C4-2B (cell line): Measurements from ENCODE around the gene HNRNPK.

Experiments
- ZFX ChIP-seq: fragments of 450-650 bp; IDR thresholded peaks from 2 replicates; pipeline ENCODE4 v1.6.1; 2017
- TF ChIP-seq, protein P1 (sequence below): fragments of 450-650 bp; conservative IDR thresholded peaks from 2 replicates; pipeline ENCODE4 v1.5.1; 2017; ENCODE audit warnings: mild to moderate bottlenecking

DNA sequence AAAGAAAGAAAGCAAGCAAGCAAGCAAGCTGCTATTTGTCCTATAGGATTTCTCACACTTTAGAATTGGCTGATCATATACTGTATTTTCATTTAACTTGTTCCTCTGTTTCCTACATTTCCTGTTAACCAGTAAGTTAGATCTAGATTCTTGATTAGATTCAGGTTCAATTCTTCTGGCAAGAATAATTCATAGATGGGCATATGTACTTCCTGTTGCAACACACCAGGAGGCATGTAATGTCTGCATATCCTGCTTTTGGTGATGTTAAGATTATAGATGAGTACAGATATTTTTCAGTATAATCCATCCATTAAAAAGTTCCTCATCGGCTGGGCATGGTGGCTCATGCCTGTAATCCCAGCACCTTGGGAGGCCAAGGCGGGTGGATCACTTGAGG, 48.0 kb downstream of the HNRNPK start:
- TF ChIP-seq, protein P1, sequence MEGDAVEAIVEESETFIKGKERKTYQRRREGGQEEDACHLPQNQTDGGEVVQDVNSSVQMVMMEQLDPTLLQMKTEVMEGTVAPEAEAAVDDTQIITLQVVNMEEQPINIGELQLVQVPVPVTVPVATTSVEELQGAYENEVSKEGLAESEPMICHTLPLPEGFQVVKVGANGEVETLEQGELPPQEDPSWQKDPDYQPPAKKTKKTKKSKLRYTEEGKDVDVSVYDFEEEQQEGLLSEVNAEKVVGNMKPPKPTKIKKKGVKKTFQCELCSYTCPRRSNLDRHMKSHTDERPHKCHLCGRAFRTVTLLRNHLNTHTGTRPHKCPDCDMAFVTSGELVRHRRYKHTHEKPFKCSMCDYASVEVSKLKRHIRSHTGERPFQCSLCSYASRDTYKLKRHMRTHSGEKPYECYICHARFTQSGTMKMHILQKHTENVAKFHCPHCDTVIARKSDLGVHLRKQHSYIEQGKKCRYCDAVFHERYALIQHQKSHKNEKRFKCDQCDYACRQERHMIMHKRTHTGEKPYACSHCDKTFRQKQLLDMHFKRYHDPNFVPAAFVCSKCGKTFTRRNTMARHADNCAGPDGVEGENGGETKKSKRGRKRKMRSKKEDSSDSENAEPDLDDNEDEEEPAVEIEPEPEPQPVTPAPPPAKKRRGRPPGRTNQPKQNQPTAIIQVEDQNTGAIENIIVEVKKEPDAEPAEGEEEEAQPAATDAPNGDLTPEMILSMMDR = no peak
- no peak for TF ChIP-seq ZFX
